Measurements from ENCODE around the gene ATP8B1.
A peak's percentile ranks its signal among the peaks of the same experiment; 100 is the strongest.
"Not testable (repeated sequence)": the region's sequence is repeated elsewhere in the genome, so short reads cannot be mapped to it uniquely, and the experiment has no call there.

The ATP8B1 gene

GRCh38 chr18:57837917-57838548 lies 34.9 kb upstream of the ATP8B1 start:
- Histone ChIP-seq H3K9ac (ENCODE audit: low read depth in 1 of 2, low read length in 2 of 2) (no peak overlapping the region), H3K27me3 (ENCODE audit: control insufficient read depth in 2 of 2, insufficient read depth in 2 of 2, low read length in 2 of 2) (no peaks in the 10 kb centered on the region), H3K36me3 (ENCODE audit: control insufficient read depth in 2 of 2, insufficient read depth in 2 of 2, low read length in 2 of 2) (no peaks in the 10 kb centered on the region), H3K9me3 (ENCODE audit: control insufficient read depth in 2 of 2, low read length in 2 of 2) (no peaks in the 10 kb centered on the region), H3K4me3 (ENCODE audit: low read length in 2 of 2) (no peak overlapping the region), H3K4me1 (ENCODE audit: control insufficient read depth in 2 of 2, insufficient read depth in 2 of 2, low read length in 2 of 2) (peaks cover 0 to 3% of the 10 kb centered on the region in 2 donors), H3K27ac (ENCODE audit: low read depth in 2 of 2, low read length in 2 of 2) (no peak overlapping the region)

DNA sequence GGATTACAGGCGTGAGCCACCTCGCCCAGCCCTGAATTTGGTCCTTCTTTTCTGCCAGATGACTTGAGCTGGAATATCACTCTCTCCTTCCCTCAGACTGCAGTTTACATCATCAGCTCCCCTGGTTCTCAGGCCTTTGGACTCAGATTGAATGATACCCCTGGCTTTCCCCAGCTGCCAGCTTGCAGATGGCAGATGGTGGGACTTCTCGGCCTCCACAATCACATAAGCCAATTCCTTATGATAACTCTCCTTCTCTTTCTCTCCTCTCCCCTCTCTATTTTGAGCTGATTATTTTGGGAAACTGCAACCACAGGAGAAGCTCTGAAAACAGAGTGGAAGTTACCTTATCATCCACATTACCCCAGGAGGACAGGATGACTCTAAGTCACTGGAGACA lies 33.4 kb upstream of the ATP8B1 start:
- no peak overlapping the region for H3K9ac ChIP-seq (ENCODE audit: low read depth in 1 of 2, low read length in 2 of 2)
- H3K36me3 ChIP-seq (ENCODE audit: control insufficient read depth in 2 of 2, insufficient read depth in 2 of 2, low read length in 2 of 2) = no peaks in the 10 kb centered on the region
- no peaks in the 10 kb centered on the region for H3K27me3 ChIP-seq (ENCODE audit: control insufficient read depth in 2 of 2, insufficient read depth in 2 of 2, low read length in 2 of 2)
- no peak overlapping the region for H3K27ac ChIP-seq (ENCODE audit: low read depth in 2 of 2, low read length in 2 of 2)
- peaks cover 3% of the 10 kb centered on the region in 2 donors for H3K4me1 ChIP-seq (ENCODE audit: control insufficient read depth in 2 of 2, insufficient read depth in 2 of 2, low read length in 2 of 2)
- no peaks in the 10 kb centered on the region for H3K9me3 ChIP-seq (ENCODE audit: control insufficient read depth in 2 of 2, low read length in 2 of 2)
- no peak overlapping the region for H3K4me3 ChIP-seq (ENCODE audit: low read length in 2 of 2)

- H3K9me3 ChIP-seq (ENCODE audit: control insufficient read depth in 2 of 2, low read length in 2 of 2) = no peaks in the 10 kb centered on the region
- H3K27me3 ChIP-seq (ENCODE audit: control insufficient read depth in 2 of 2, insufficient read depth in 2 of 2, low read length in 2 of 2) = no peaks in the 10 kb centered on the region
- no peak overlapping the region for H3K9ac ChIP-seq (ENCODE audit: low read depth in 1 of 2, low read length in 2 of 2)
- no peak overlapping the region for H3K27ac ChIP-seq (ENCODE audit: low read depth in 2 of 2, low read length in 2 of 2)
- H3K4me1 ChIP-seq (ENCODE audit: control insufficient read depth in 2 of 2, insufficient read depth in 2 of 2, low read length in 2 of 2) = peaks cover 3% of the 10 kb centered on the region in 2 donors
- no peaks in the 10 kb centered on the region for H3K36me3 ChIP-seq (ENCODE audit: control insufficient read depth in 2 of 2, insufficient read depth in 2 of 2, low read length in 2 of 2)
- no peak overlapping the region for H3K4me3 ChIP-seq (ENCODE audit: low read length in 2 of 2)
Observed at GRCh38 chr18:57835904-57836303, 32.8 kb upstream of the ATP8B1 start.

- peaks cover 3% of the 10 kb centered on the region in 2 donors for H3K4me1 ChIP-seq (ENCODE audit: control insufficient read depth in 2 of 2, insufficient read depth in 2 of 2, low read length in 2 of 2)
- no peaks in the 10 kb centered on the region for H3K27me3 ChIP-seq (ENCODE audit: control insufficient read depth in 2 of 2, insufficient read depth in 2 of 2, low read length in 2 of 2)
- H3K9ac ChIP-seq (ENCODE audit: low read depth in 1 of 2, low read length in 2 of 2) = no peak overlapping the region
- no peaks in the 10 kb centered on the region for H3K36me3 ChIP-seq (ENCODE audit: control insufficient read depth in 2 of 2, insufficient read depth in 2 of 2, low read length in 2 of 2)
- no peak overlapping the region for H3K4me3 ChIP-seq (ENCODE audit: low read length in 2 of 2)
- no peaks in the 10 kb centered on the region for H3K9me3 ChIP-seq (ENCODE audit: control insufficient read depth in 2 of 2, low read length in 2 of 2)
- H3K27ac ChIP-seq (ENCODE audit: low read depth in 2 of 2, low read length in 2 of 2) = no peak overlapping the region
Observed at GRCh38 chr18:57834616-57835015, 31.5 kb upstream of the ATP8B1 start.

DNA sequence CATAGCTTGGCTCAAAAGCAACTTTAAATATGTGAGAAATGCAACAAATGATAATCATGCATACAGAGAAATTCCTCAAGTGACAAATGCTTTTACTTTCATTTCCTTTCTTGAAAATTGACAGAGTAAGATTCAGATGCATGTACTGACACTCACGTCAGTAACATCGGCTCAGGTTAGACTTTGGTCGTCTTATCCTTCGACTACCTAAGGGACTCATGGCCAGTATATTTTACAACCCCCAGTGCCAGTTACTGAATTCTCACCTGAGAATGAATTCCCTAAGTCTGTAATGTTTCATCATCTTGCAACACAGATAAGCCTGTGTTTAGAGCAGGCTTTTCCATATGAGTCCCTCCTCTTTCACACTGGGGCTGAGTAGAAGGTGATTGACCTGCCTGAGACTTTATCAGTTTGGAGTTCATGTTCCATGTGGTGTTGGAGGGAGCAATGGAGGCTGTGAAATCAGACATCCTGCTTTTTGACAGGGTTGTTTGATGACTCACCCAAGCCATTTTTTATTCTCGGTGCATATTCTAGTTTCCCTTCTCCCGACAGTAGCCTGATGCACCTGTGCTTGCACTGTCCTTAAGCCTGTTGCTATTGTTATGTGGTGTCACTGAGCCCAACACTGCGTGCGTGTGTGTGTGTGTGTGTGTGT lies 30.5 kb upstream of the ATP8B1 start:
- H3K27ac ChIP-seq (ENCODE audit: low read depth in 2 of 2, low read length in 2 of 2) = peak overlapping the region; percentile 19 to 73
- no peaks in the 10 kb centered on the region for H3K36me3 ChIP-seq (ENCODE audit: control insufficient read depth in 2 of 2, insufficient read depth in 2 of 2, low read length in 2 of 2)
- H3K9ac ChIP-seq (ENCODE audit: low read depth in 1 of 2, low read length in 2 of 2) = peak overlapping the region in 1 of 2 donors; percentile 23
- H3K27me3 ChIP-seq (ENCODE audit: control insufficient read depth in 2 of 2, insufficient read depth in 2 of 2, low read length in 2 of 2) = no peaks in the 10 kb centered on the region
- peaks cover 3% of the 10 kb centered on the region in 2 donors for H3K4me1 ChIP-seq (ENCODE audit: control insufficient read depth in 2 of 2, insufficient read depth in 2 of 2, low read length in 2 of 2)
- H3K9me3 ChIP-seq (ENCODE audit: control insufficient read depth in 2 of 2, low read length in 2 of 2) = no peaks in the 10 kb centered on the region
- peak overlapping the region; percentile 15 to 60 for H3K4me3 ChIP-seq (ENCODE audit: low read length in 2 of 2)

DNA sequence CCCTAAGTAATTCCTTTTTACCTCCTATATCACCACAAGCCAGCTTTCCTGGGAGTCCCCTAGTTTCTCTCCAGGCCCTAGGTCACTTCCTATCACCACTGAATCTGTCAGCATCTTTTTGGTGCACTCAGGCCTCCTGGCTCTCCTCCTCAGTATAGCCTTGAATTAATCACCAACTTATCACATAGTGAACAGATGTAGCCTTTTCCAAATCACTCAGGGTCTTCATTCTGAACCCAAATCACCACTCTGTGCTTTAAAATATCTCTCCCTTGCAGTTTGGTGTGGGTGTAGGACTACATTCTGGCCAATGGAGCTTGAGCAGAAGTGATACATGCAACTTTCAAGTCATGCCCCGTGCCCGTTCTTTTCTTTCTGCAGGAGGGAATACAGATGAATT lies 29.6 kb upstream of the ATP8B1 start:
- no peaks in the 10 kb centered on the region for H3K9me3 ChIP-seq (ENCODE audit: control insufficient read depth in 2 of 2, low read length in 2 of 2)
- H3K27ac ChIP-seq (ENCODE audit: low read depth in 2 of 2, low read length in 2 of 2) = no peak overlapping the region
- H3K4me1 ChIP-seq (ENCODE audit: control insufficient read depth in 2 of 2, insufficient read depth in 2 of 2, low read length in 2 of 2) = peaks cover 3% of the 10 kb centered on the region in 2 donors
- H3K9ac ChIP-seq (ENCODE audit: low read depth in 1 of 2, low read length in 2 of 2) = no peak overlapping the region
- no peak overlapping the region for H3K4me3 ChIP-seq (ENCODE audit: low read length in 2 of 2)
- H3K27me3 ChIP-seq (ENCODE audit: control insufficient read depth in 2 of 2, insufficient read depth in 2 of 2, low read length in 2 of 2) = no peaks in the 10 kb centered on the region
- no peaks in the 10 kb centered on the region for H3K36me3 ChIP-seq (ENCODE audit: control insufficient read depth in 2 of 2, insufficient read depth in 2 of 2, low read length in 2 of 2)

DNA sequence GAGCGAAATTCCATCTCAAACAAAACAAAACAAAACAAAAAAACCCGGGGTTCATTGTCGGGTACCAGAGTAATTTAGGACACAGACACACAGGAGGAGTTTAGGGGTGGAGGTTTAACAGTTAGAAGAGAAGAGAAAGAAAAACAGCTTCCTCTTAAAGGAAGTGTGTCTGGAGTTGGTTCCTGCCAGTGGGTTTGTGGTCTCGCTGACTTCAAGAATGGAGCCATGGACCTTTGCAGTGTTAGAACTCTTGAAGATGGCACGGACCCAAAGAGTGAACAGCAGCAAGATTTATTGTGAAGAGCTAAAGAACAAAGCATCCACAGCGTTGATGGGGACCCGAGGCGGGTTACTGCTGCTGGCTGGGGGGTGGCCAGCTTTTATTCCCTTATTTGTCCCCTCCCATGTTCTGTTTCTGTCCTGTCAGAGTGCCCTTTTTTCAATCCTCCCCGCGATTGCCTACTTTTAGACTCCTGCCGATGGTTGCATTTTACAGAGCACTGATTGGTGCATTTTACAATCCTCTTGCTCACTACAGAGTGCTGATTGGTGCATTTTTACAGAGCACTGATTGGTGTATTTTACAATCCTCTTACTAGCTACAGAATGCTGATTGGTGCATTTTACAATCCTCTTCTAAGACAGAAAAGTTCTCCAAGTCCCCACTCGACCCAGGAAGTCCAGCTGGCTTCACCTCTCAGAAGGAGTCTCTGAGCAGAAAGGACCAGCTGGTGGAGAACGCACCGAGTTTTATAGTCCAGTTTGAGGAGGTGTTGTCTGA lies 28.7 kb upstream of the ATP8B1 start:
- peaks cover 3% of the 10 kb centered on the region in 2 donors for H3K4me1 ChIP-seq (ENCODE audit: control insufficient read depth in 2 of 2, insufficient read depth in 2 of 2, low read length in 2 of 2)
- H3K27me3 ChIP-seq (ENCODE audit: control insufficient read depth in 2 of 2, insufficient read depth in 2 of 2, low read length in 2 of 2) = no peaks in the 10 kb centered on the region
- no peaks in the 10 kb centered on the region for H3K9me3 ChIP-seq (ENCODE audit: control insufficient read depth in 2 of 2, low read length in 2 of 2)
- no peak overlapping the region for H3K4me3 ChIP-seq (ENCODE audit: low read length in 2 of 2)
- no peak overlapping the region for H3K9ac ChIP-seq (ENCODE audit: low read depth in 1 of 2, low read length in 2 of 2)
- H3K36me3 ChIP-seq (ENCODE audit: control insufficient read depth in 2 of 2, insufficient read depth in 2 of 2, low read length in 2 of 2) = no peaks in the 10 kb centered on the region
- H3K27ac ChIP-seq (ENCODE audit: low read depth in 2 of 2, low read length in 2 of 2) = no peak overlapping the region

DNA sequence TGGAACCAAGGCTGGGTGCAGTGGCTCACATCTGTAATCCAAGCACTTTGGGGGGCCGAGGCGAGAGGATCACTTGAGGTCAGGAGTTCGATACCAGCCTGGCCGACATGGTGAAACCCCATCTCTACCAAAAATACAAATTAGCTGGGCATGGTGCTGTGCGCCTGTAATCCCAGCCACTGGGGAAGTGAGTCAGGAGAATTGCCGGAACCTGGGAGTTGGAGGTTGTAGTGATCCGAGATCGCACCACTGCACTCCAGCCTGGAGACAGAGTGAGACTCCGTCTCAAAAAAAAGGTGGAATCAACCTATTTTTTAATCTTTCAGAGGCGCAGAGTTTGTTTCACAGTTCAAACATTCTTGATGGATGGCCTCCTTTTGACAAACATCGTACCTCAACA lies 24.5 kb upstream of the ATP8B1 start:
- Histone ChIP-seq H3K4me3 (ENCODE audit: low read length in 2 of 2) (no peak overlapping the region), H3K36me3 (ENCODE audit: control insufficient read depth in 2 of 2, insufficient read depth in 2 of 2, low read length in 2 of 2) (no peaks in the 10 kb centered on the region), H3K9ac (ENCODE audit: low read depth in 1 of 2, low read length in 2 of 2) (no peak overlapping the region), H3K27me3 (ENCODE audit: control insufficient read depth in 2 of 2, insufficient read depth in 2 of 2, low read length in 2 of 2) (no peaks in the 10 kb centered on the region), H3K27ac (ENCODE audit: low read depth in 2 of 2, low read length in 2 of 2) (no peak overlapping the region), H3K9me3 (ENCODE audit: control insufficient read depth in 2 of 2, low read length in 2 of 2) (no peaks in the 10 kb centered on the region), H3K4me1 (ENCODE audit: control insufficient read depth in 2 of 2, insufficient read depth in 2 of 2, low read length in 2 of 2) (no peaks in the 10 kb centered on the region)

DNA sequence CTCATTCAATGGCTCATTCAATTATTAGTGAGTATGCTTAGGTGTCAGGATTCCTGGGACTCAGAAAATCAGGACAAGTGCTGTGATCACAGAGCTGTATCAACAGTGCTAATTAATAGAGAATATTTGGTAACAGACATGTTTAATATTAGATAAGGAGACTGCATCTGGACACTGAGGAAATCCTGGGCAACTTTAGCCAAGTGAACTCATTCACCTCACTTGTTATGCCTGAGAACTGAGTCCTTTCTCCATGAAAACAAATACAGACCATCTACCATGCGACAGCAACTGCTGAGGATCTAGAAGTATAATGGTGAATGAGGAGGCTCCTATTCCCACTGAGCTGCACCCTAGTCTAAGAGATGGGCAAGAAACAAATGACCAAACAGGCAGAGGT lies 23.1 kb upstream of the ATP8B1 start:
- Histone ChIP-seq H3K27me3 (ENCODE audit: control insufficient read depth in 2 of 2, insufficient read depth in 2 of 2, low read length in 2 of 2) (no peaks in the 10 kb centered on the region), H3K4me3 (ENCODE audit: low read length in 2 of 2) (no peak overlapping the region)

DNA sequence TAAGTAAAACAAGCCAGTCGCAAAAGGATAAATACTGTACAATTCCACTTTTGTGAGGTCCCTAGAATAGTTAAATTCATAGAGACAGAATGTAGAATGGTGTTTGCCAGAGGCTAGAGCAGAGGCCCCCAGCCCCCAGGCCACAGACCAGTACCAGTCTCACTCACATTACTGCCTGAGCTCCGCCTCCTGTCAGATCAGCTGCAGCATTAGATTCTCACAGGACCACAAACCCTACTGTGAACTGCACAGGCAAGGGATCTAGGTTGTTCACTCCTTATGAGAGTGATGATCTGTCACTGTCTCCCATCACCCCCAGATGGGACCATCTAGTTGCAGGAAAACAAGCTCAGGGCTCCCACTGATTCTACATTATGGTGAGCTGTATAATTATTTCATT lies 17.5 kb upstream of the ATP8B1 start:
- not testable (repeated sequence) for H3K27ac ChIP-seq (ENCODE audit: low read depth in 2 of 2, low read length in 2 of 2); H3K4me3 ChIP-seq (ENCODE audit: low read length in 2 of 2); H3K27me3 ChIP-seq (ENCODE audit: control insufficient read depth in 2 of 2, insufficient read depth in 2 of 2, low read length in 2 of 2); H3K4me1 ChIP-seq (ENCODE audit: control insufficient read depth in 2 of 2, insufficient read depth in 2 of 2, low read length in 2 of 2); H3K9ac ChIP-seq (ENCODE audit: low read depth in 1 of 2, low read length in 2 of 2); H3K36me3 ChIP-seq (ENCODE audit: control insufficient read depth in 2 of 2, insufficient read depth in 2 of 2, low read length in 2 of 2); H3K9me3 ChIP-seq (ENCODE audit: control insufficient read depth in 2 of 2, low read length in 2 of 2)

More for the DNA sequence above, 23.1 kb upstream of the ATP8B1 start:
- Histone ChIP-seq H3K4me1 (ENCODE audit: control insufficient read depth in 2 of 2, insufficient read depth in 2 of 2, low read length in 2 of 2) (no peaks in the 10 kb centered on the region), H3K9ac (ENCODE audit: low read depth in 1 of 2, low read length in 2 of 2) (no peak overlapping the region), H3K27ac (ENCODE audit: low read depth in 2 of 2, low read length in 2 of 2) (no peak overlapping the region), H3K36me3 (ENCODE audit: control insufficient read depth in 2 of 2, insufficient read depth in 2 of 2, low read length in 2 of 2) (no peaks in the 10 kb centered on the region), H3K9me3 (ENCODE audit: control insufficient read depth in 2 of 2, low read length in 2 of 2) (no peaks in the 10 kb centered on the region)

Data from mucosa of rectum (tissue), 2 donors.